DND-41 (cell line): ENCODE results near the gene CTSD.
"Not testable (repeated sequence)": the region's sequence is repeated elsewhere in the genome, so short reads cannot be mapped to it uniquely, and the experiment has no call there.

Source experiments
- CTCF ChIP-seq: IDR thresholded peaks from 2 replicates; pipeline ENCODE4 v1.5.1; 2012; ENCODE audit warnings: borderline replicate concordance, low read length, moderate library complexity, mild to moderate bottlenecking; ENCODE audit not compliant: poor library complexity, severe bottlenecking; ENCODE audit errors: extremely low read depth
- EZH2 ChIP-seq: IDR thresholded peaks from 3 replicates; pipeline ENCODE4 v1.6.1; 2012; ENCODE audit warnings: borderline replicate concordance, low read depth, mild to moderate bottlenecking, moderate library complexity, low read length, inconsistent platforms; ENCODE audit not compliant: severe bottlenecking

- TF ChIP-seq CTCF, EZH2: not testable (repeated sequence)
These were observed 5.7 kb upstream of the CTSD start for GRCh38 chr11:1769304-1769936.
